ENCODE data around the gene LHX4. TPM values are rescaled to one million over a fixed set of nuclear protein-coding genes. Genes with fewer than 3 reads are reported as not detected.

The LHX4 gene
- total RNA-seq, 1 donor from 2014 or later, result 0.96 TPM

- no peak for TF ChIP-seq CTCF (conservative IDR thresholded peaks at IDR 0.05)
- peaks cover 36% of the 10 kb centered on the region for H3K27me3 Mint-ChIP-seq (ENCODE audit: low read depth)
- H3K9me3 Mint-ChIP-seq, result no peaks in the 10 kb centered on the region
- no peak for DNase-seq (ENCODE audit: low read depth, low spot score)
- no peak overlapping the region for H3K27ac Mint-ChIP-seq (ENCODE audit: unreplicated experiment)
- H3K36me3 Mint-ChIP-seq (ENCODE audit: low read depth), result no peaks in the 10 kb centered on the region
- H3K4me3 Mint-ChIP-seq, result no peak overlapping the region
- no peaks in the 10 kb centered on the region for H3K4me1 Mint-ChIP-seq
Measured at GRCh38 chr1:180258290-180258689, 28.2 kb downstream of the LHX4 start.

GRCh38 chr1:180258935-180259334, 28.9 kb downstream of the LHX4 start:
- Mint-ChIP-seq H3K27me3 (ENCODE audit: low read depth) (peaks cover 38% of the 10 kb centered on the region), H3K4me1 (no peaks in the 10 kb centered on the region), H3K9me3 (no peaks in the 10 kb centered on the region), H3K4me3 (no peak overlapping the region), H3K27ac (ENCODE audit: unreplicated experiment) (no peak overlapping the region), H3K36me3 (ENCODE audit: low read depth) (no peaks in the 10 kb centered on the region)
- no peak for TF ChIP-seq CTCF (conservative IDR thresholded peaks at IDR 0.05)
- DNase-seq (ENCODE audit: low read depth, low spot score), result no peak

GRCh38 chr1:180259431-180260338, 29.6 kb downstream of the LHX4 start:
- Mint-ChIP-seq H3K36me3 (ENCODE audit: low read depth) (no peaks in the 10 kb centered on the region), H3K4me1 (no peaks in the 10 kb centered on the region), H3K27me3 (ENCODE audit: low read depth) (peaks cover 38% of the 10 kb centered on the region), H3K4me3 (no peak overlapping the region), H3K9me3 (no peaks in the 10 kb centered on the region), H3K27ac (ENCODE audit: unreplicated experiment) (no peak overlapping the region)
- no peak for TF ChIP-seq CTCF (conservative IDR thresholded peaks at IDR 0.05)
- no peak for DNase-seq (ENCODE audit: low read depth, low spot score)

- H3K27me3 Mint-ChIP-seq (ENCODE audit: low read depth), result peaks cover 38% of the 10 kb centered on the region
- TF ChIP-seq CTCF (conservative IDR thresholded peaks at IDR 0.05), result no peak
- H3K27ac Mint-ChIP-seq (ENCODE audit: unreplicated experiment), result no peak overlapping the region
- H3K36me3 Mint-ChIP-seq (ENCODE audit: low read depth), result no peaks in the 10 kb centered on the region
- no peak for DNase-seq (ENCODE audit: low read depth, low spot score)
- H3K9me3 Mint-ChIP-seq, result no peaks in the 10 kb centered on the region
- no peaks in the 10 kb centered on the region for H3K4me1 Mint-ChIP-seq
- no peak overlapping the region for H3K4me3 Mint-ChIP-seq
Measured at GRCh38 chr1:180260541-180260940, 30.5 kb downstream of the LHX4 start.

- Mint-ChIP-seq H3K4me3 (peak overlapping the region; percentile 34), H3K9me3 (no peaks in the 10 kb centered on the region), H3K36me3 (ENCODE audit: low read depth) (no peaks in the 10 kb centered on the region), H3K27ac (ENCODE audit: unreplicated experiment) (no peak overlapping the region), H3K27me3 (ENCODE audit: low read depth) (peaks cover 36% of the 10 kb centered on the region), H3K4me1 (no peaks in the 10 kb centered on the region)
- no peak for DNase-seq (ENCODE audit: low read depth, low spot score)
- no peak for TF ChIP-seq CTCF (conservative IDR thresholded peaks at IDR 0.05)
Measured at GRCh38 chr1:180261030-180261429, 31.0 kb downstream of the LHX4 start.
